Neuron (in vitro differentiated cells): ENCODE data around the gene BANK1.

Source experiments
- H2AFZ ChIP-seq: one replicate; pipeline ENCODE4 v1.6.1; 2013; ENCODE audit warnings: low read depth, mild to moderate bottlenecking, inconsistent platforms, low read length, moderate library complexity
- H3K27me3 ChIP-seq: one replicate; pipeline ENCODE4 v1.6.1; 2013; ENCODE audit warnings: low read length; ENCODE audit not compliant: insufficient read depth
- H3K36me3 ChIP-seq: one replicate; pipeline ENCODE4 v1.6.1; 2013; ENCODE audit warnings: low read length; ENCODE audit not compliant: insufficient read depth
- H3K4me1 ChIP-seq: one replicate; pipeline ENCODE4 v1.6.1; 2013; ENCODE audit warnings: low read length; ENCODE audit not compliant: insufficient read depth
- H3K4me3 ChIP-seq: 2 replicates; pipeline ENCODE4 v1.5.1; 2013; ENCODE audit warnings: mild to moderate bottlenecking, low read length, moderate library complexity
- H3K9me3 ChIP-seq: one replicate; pipeline ENCODE4 v1.6.1; 2013; ENCODE audit warnings: low read length

The BANK1 gene

GRCh38 chr4:101790521-101791181, at the start of gene BANK1:
BANK1 (plus strand) TSS chr4:101790730; CDS start chr4:101790881, 151 bp downstream.
- no peaks in the 10 kb centered on the region for H3K36me3 ChIP-seq
- peaks cover 14% of the 10 kb centered on the region for H3K4me1 ChIP-seq
- H3K4me3 ChIP-seq: no peak within 1 kb of the TSS
- no peak within 1 kb of the TSS for H2AFZ ChIP-seq
- no peaks in the 10 kb centered on the region for H3K27me3 ChIP-seq
- H3K9me3 ChIP-seq: no peaks in the 10 kb centered on the region

GRCh38 chr4:101753721-101754120, 36.8 kb upstream of the BANK1 start:
- no peak overlapping the region for H3K4me3 ChIP-seq
- no peaks in the 10 kb centered on the region for H3K4me1 ChIP-seq
- no peaks in the 10 kb centered on the region for H3K36me3 ChIP-seq
- H3K27me3 ChIP-seq: no peaks in the 10 kb centered on the region
- no peaks in the 10 kb centered on the region for H3K9me3 ChIP-seq
- no peak overlapping the region for H2AFZ ChIP-seq

GRCh38 chr4:101756181-101756580, 34.3 kb upstream of the BANK1 start:
- Histone ChIP-seq H3K4me1 (no peaks in the 10 kb centered on the region), H3K36me3 (no peaks in the 10 kb centered on the region), H3K4me3 (no peak overlapping the region), H3K9me3 (no peaks in the 10 kb centered on the region), H3K27me3 (no peaks in the 10 kb centered on the region), H2AFZ (no peak overlapping the region)

- Histone ChIP-seq H3K36me3 (no peaks in the 10 kb centered on the region), H2AFZ (no peak overlapping the region), H3K4me1 (no peaks in the 10 kb centered on the region), H3K4me3 (no peak overlapping the region), H3K27me3 (no peaks in the 10 kb centered on the region), H3K9me3 (no peaks in the 10 kb centered on the region)
These were observed 29.1 kb upstream of the BANK1 start for GRCh38 chr4:101761405-101761804.

- Histone ChIP-seq H3K9me3 (no peaks in the 10 kb centered on the region), H3K4me1 (no peaks in the 10 kb centered on the region), H3K27me3 (no peaks in the 10 kb centered on the region), H3K36me3 (no peaks in the 10 kb centered on the region), H3K4me3 (no peak overlapping the region), H2AFZ (no peak overlapping the region)
These were observed 28.5 kb upstream of the BANK1 start for GRCh38 chr4:101762025-101762424.

GRCh38 chr4:101762534-101762933, 28.0 kb upstream of the BANK1 start:
- Histone ChIP-seq H3K4me1 (no peaks in the 10 kb centered on the region), H2AFZ (no peak overlapping the region), H3K9me3 (no peaks in the 10 kb centered on the region), H3K36me3 (no peaks in the 10 kb centered on the region), H3K27me3 (no peaks in the 10 kb centered on the region), H3K4me3 (no peak overlapping the region)

- no peaks in the 10 kb centered on the region for H3K4me1 ChIP-seq
- no peaks in the 10 kb centered on the region for H3K27me3 ChIP-seq
- no peaks in the 10 kb centered on the region for H3K9me3 ChIP-seq
- H3K36me3 ChIP-seq: no peaks in the 10 kb centered on the region
- H3K4me3 ChIP-seq: no peak overlapping the region
- no peak overlapping the region for H2AFZ ChIP-seq
These were observed 27.0 kb upstream of the BANK1 start for GRCh38 chr4:101763576-101763975.

- no peaks in the 10 kb centered on the region for H3K9me3 ChIP-seq
- H3K36me3 ChIP-seq: no peaks in the 10 kb centered on the region
- peaks cover 3% of the 10 kb centered on the region for H3K4me1 ChIP-seq
- no peaks in the 10 kb centered on the region for H3K27me3 ChIP-seq
- H3K4me3 ChIP-seq: no peak overlapping the region
- no peak overlapping the region for H2AFZ ChIP-seq
These were observed 15.7 kb upstream of the BANK1 start for GRCh38 chr4:101774807-101775206.

GRCh38 chr4:101777431-101777830, 13.1 kb upstream of the BANK1 start:
- H3K9me3 ChIP-seq: no peaks in the 10 kb centered on the region
- no peak overlapping the region for H2AFZ ChIP-seq
- H3K4me3 ChIP-seq: no peak overlapping the region
- no peaks in the 10 kb centered on the region for H3K27me3 ChIP-seq
- peaks cover 3% of the 10 kb centered on the region for H3K4me1 ChIP-seq
- no peaks in the 10 kb centered on the region for H3K36me3 ChIP-seq

- peaks cover 12% of the 10 kb centered on the region for H3K4me1 ChIP-seq
- H3K36me3 ChIP-seq: no peaks in the 10 kb centered on the region
- no peak overlapping the region for H2AFZ ChIP-seq
- no peaks in the 10 kb centered on the region for H3K27me3 ChIP-seq
- H3K9me3 ChIP-seq: no peaks in the 10 kb centered on the region
- no peak overlapping the region for H3K4me3 ChIP-seq
These were observed 10.2 kb upstream of the BANK1 start for GRCh38 chr4:101780284-101780683.

- Histone ChIP-seq H3K36me3 (no peaks in the 10 kb centered on the region), H3K4me3 (no peak overlapping the region), H3K4me1 (peaks cover 20% of the 10 kb centered on the region), H3K9me3 (no peaks in the 10 kb centered on the region), H2AFZ (no peak overlapping the region), H3K27me3 (no peaks in the 10 kb centered on the region)
These were observed 8.0 kb upstream of the BANK1 start for GRCh38 chr4:101782546-101782945.

GRCh38 chr4:101784957-101785356, 5.6 kb upstream of the BANK1 start:
- no peaks in the 10 kb centered on the region for H3K9me3 ChIP-seq
- H3K4me3 ChIP-seq: no peak overlapping the region
- H3K4me1 ChIP-seq: peaks cover 26% of the 10 kb centered on the region
- no peaks in the 10 kb centered on the region for H3K27me3 ChIP-seq
- no peaks in the 10 kb centered on the region for H3K36me3 ChIP-seq
- H2AFZ ChIP-seq: peak overlapping the region; percentile 28

- no peaks in the 10 kb centered on the region for H3K36me3 ChIP-seq
- no peak overlapping the region for H3K4me3 ChIP-seq
- H3K9me3 ChIP-seq: no peaks in the 10 kb centered on the region
- H2AFZ ChIP-seq: peak overlapping the region; percentile 28
- no peaks in the 10 kb centered on the region for H3K27me3 ChIP-seq
- peaks cover 26% of the 10 kb centered on the region for H3K4me1 ChIP-seq
These were observed 5.0 kb upstream of the BANK1 start for GRCh38 chr4:101785486-101785885.

GRCh38 chr4:101787701-101788316, 2.7 kb upstream of the BANK1 start:
- H3K9me3 ChIP-seq: no peaks in the 10 kb centered on the region
- H3K4me1 ChIP-seq: peaks cover 26% of the 10 kb centered on the region
- H3K4me3 ChIP-seq: peak overlapping the region; percentile 21
- H2AFZ ChIP-seq: no peak overlapping the region
- no peaks in the 10 kb centered on the region for H3K36me3 ChIP-seq
- H3K27me3 ChIP-seq: no peaks in the 10 kb centered on the region
